Right lobe of liver (tissue), 6 donors: ENCODE measurements around the gene GTSE1. TPM values are rescaled to one million over a fixed set of nuclear protein-coding genes. Genes with fewer than 3 reads are reported as not detected.

Source experiments
- ATAC-seq, 4 donors: fragments of 200-7000 bp; cut with Tn5 transposase; one replicate each; pipeline ENCODE4 v1.9.1; 2020; ENCODE audit warnings: mild to moderate bottlenecking in 4 of 4, moderate library complexity in 4 of 4
- DNase-seq, 3 donors: peaks; one replicate each; pipeline ENCODE4 v3.0.0-alpha.2; 2020
- H3K27ac ChIP-seq, 3 donors: fragments of 200-600 bp; one replicate each; pipeline ENCODE4 v1.8.0; 2022
- H3K27me3 ChIP-seq, 2 donors: fragments of 200-600 bp; one replicate each; pipeline ENCODE4 v1.8.0; 2022
- H3K36me3 ChIP-seq, 4 donors: fragments of 200-600 bp; sonication (generic) in 1 of 4; one replicate each; pipeline versions ENCODE4 v1.5.1 to v1.8.0; 2017 to 2022; ENCODE audit warnings: control low read depth in 1 of 4
- H3K4me1 ChIP-seq, 4 donors: fragments of 200-600 bp; sonication (generic) in 1 of 4; one replicate each; pipeline versions ENCODE4 v1.5.1 to v1.8.0; 2017 to 2022; ENCODE audit warnings: control low read depth in 1 of 4
- H3K4me3 ChIP-seq, 3 donors: fragments of 200-600 bp; one replicate each; pipeline ENCODE4 v1.8.0; 2022
- H3K9me3 ChIP-seq, 4 donors: fragments of 200-600 bp; sonication (generic) in 1 of 4; one replicate each; pipeline versions ENCODE4 v1.5.1 to v1.8.0; 2017 to 2022; ENCODE audit warnings: control low read depth in 1 of 4
- POLR2A ChIP-seq: fragments of 450-650 bp; IDR thresholded peaks from one replicate; pipeline ENCODE4 v1.6.1; 2017; ENCODE audit warnings: antibody characterized with exemption, mild to moderate bottlenecking
- WGBS: methylation state at CpG from one replicate; pipeline ENCODE4 v1.1.6; 2018; ENCODE audit warnings: low coverage, low lambda C conversion rate; ENCODE audit not compliant: insufficient coverage; ENCODE audit errors: missing lambda C conversion rate; 5-methylcytosine and 5-hydroxymethylcytosine counted together
- intact Hi-C, 2 donors: fragments of 100-400 bp; cut with DNase I; formaldehyde crosslinking; loops; one replicate each; pipeline versions ENCODE4 v1.11.2 to v1.14.1; 2022
- total RNA-seq, 6 experiments: library from RNA; depleted of rRNA in 2 of 6; stranded (reverse); fragments of >200 nt in 2 of 6; fragmentation: NEBNext Ultra II Directional in 3 of 6; extraction: Animal tissue kit (Norgen Biotek cat#: 25700) in 3 of 6; gene quantifications; one replicate each; pipeline versions ENCODE4 v1.1.0 to v1.2.4, GENCODE V29; 2016 to 2023
- TF ChIP-seq, protein P1 (sequence below), 4 donors: fragments of 200-600 bp in 3 of 4; fragments of 450-650 bp in 1 of 4; IDR thresholded peaks; one replicate each; pipeline versions ENCODE4 v1.5.1 to v1.8.0; 2016 to 2022; ENCODE audit warnings: antibody characterized with exemption in 4 of 4, mild to moderate bottlenecking in 2 of 4
- donor health status: DM: no; HTN: yes; CAD: no.
- donor health status: DM: no; HTN: no; CAD: no.
- donor health status: DM: no; HTN: no; CAD: no.
- donor health status: DM: no; HTN: yes; CAD: no.
- donor health status: DM: no; HTN: yes; CAD: no.

GTSE1 gene
- total RNA-seq, 6 experiments from 2014 or later: 0.15 to 0.84 (median 0.52) TPM

GRCh38 chr22:46368871-46369715 is 72.4 kb downstream of the GTSE1 start:
- Histone ChIP-seq H3K9me3 (no peaks in the 10 kb centered on the region), H3K27ac (peak overlapping the region in 2 of 3 donors; percentile 82 to 83), H3K4me3 (no peak overlapping the region), H3K4me1 (peaks cover 0 to 35% (median 12%) of the 10 kb centered on the region in 4 donors), H3K36me3 (peaks cover 0 to 3% (median 0%) of the 10 kb centered on the region in 4 donors), H3K27me3 (no peaks in the 10 kb centered on the region)
- intact Hi-C loops: no loop called here
- peak; percentile 3 to 49 (median 32) for ATAC-seq
- 68% methylated on average over 9 of the region's 31 CpGs for WGBS
- TF ChIP-seq, protein P1, sequence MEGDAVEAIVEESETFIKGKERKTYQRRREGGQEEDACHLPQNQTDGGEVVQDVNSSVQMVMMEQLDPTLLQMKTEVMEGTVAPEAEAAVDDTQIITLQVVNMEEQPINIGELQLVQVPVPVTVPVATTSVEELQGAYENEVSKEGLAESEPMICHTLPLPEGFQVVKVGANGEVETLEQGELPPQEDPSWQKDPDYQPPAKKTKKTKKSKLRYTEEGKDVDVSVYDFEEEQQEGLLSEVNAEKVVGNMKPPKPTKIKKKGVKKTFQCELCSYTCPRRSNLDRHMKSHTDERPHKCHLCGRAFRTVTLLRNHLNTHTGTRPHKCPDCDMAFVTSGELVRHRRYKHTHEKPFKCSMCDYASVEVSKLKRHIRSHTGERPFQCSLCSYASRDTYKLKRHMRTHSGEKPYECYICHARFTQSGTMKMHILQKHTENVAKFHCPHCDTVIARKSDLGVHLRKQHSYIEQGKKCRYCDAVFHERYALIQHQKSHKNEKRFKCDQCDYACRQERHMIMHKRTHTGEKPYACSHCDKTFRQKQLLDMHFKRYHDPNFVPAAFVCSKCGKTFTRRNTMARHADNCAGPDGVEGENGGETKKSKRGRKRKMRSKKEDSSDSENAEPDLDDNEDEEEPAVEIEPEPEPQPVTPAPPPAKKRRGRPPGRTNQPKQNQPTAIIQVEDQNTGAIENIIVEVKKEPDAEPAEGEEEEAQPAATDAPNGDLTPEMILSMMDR (IDR thresholded peaks at IDR 0.05): no peak
- no peak for TF ChIP-seq POLR2A
- peak in 1 of 3 donors; percentile 29 for DNase-seq

DNA sequence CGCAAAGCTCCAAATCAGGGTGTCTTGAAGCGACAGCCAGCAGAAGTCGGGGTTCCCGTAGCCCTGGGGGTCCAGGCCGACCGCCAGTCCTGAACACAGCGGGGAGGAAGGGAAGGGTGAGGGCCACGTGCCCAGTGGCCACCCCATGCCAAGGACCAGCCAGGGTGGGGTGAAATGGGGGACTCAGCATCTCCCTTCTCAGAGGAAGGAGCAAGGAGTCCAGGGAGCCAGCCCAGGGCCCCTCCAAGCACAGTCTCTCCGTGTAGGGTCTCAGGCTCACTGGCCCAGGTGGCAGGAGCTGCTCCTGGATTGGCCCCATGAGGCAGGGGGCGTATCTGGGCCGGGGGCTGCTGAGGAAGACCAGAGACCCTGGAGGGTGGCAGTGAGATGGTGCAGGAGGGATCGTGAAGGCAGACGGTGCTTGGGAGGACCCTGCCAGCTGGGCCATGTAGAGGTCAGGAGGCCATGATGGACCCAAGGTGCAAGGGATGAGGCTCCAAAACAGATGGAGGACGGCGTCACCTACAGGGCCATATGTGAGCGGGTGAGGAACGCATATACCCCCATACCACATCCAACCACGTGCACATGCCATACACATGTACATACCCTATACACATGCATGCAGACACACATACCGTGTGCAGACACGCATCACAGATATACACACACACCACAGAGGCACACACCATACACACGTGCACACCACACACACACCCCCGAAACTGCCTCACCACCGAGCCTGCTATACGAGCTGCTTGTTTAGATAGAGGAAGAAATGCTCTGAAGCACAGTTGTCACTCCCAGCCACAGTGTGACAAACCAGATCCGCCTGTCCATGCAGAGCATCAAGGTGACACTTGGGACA is 73.3 kb downstream of the GTSE1 start:
- H3K4me1 ChIP-seq: peaks cover 0 to 35% (median 12%) of the 10 kb centered on the region in 4 donors
- TF ChIP-seq, protein P1 (IDR thresholded peaks at IDR 0.05): no peak
- no peak for TF ChIP-seq POLR2A
- WGBS: 73% methylated on average over 11 of the region's 25 CpGs
- no peak overlapping the region for H3K4me3 ChIP-seq
- no peaks in the 10 kb centered on the region for H3K9me3 ChIP-seq
- H3K27ac ChIP-seq: peak overlapping the region; percentile 64 to 83 (median 82)
- DNase-seq (peak in 1 of 3 donors; percentile 16), ATAC-seq (no peak)
- intact Hi-C loops: no loop called here
- no peaks in the 10 kb centered on the region for H3K27me3 ChIP-seq
- peaks cover 0 to 3% (median 0%) of the 10 kb centered on the region in 4 donors for H3K36me3 ChIP-seq

DNA sequence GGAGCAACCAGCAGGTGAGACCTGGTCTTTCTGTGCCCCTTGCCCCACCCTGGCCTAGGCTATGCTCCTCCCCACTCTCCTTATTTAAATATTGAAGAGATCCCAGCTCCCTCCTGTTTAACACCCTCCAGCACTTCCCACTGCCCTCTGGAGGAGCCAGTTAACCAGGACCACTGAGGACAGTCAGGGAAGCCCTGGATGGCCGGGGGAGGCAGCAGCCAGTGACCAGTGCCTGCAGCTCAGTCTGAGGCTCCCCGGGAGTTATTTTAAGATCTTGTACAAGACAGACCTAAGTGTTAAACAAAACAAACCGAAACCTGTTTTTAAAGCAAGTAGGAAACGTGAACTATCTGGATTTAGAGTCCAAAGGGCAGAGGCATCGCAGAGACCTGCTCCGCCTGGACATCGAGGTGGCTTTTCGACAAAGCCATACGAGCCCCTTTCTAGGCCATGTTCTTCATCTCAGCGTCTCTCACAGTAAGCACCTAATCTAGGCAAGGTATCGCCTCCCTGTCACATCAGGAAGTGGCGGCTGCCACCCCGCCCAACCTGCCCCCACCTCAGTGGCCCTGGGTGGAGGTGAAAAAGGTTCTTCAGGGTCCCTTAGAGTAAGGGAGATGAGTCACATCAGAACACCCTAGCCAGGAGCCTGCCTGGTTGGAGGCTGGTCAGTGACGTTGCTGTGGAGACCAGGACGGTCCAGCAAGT is 74.1 kb downstream of the GTSE1 start:
- intact Hi-C loops: no loop called here
- H3K4me1 ChIP-seq: peaks cover 0 to 35% (median 12%) of the 10 kb centered on the region in 4 donors

More for the DNA sequence above, 74.1 kb downstream of the GTSE1 start:
- TF ChIP-seq POLR2A: no peak
- TF ChIP-seq, protein P1 (IDR thresholded peaks at IDR 0.05): no peak
- Histone ChIP-seq H3K27me3 (no peaks in the 10 kb centered on the region), H3K36me3 (no peaks in the 10 kb centered on the region), H3K27ac (peak overlapping the region; percentile 64 to 83 (median 82)), H3K4me3 (no peak overlapping the region), H3K9me3 (no peaks in the 10 kb centered on the region)
- DNase-seq (peak in 1 of 3 donors; percentile 51), ATAC-seq (peak; percentile 41 to 57 (median 46))
- WGBS: 31% methylated on average over 12 of the region's 15 CpGs
